ENCODE data around the gene SETDB2. TPM values are rescaled to one million over a fixed set of nuclear protein-coding genes. Genes with fewer than 3 reads are reported as not detected.

Gene SETDB2
- total and polyA plus RNA-seq, 2 of the 13 experiments (the other 11 are each of a cell fraction or from before 2014, with no cell fraction given): 8.1 to 8.7 TPM

GRCh38 chr13:49421391-49421790 is 22.7 kb upstream of the SETDB2 start (continued):
- TF ChIP-seq ZNF407 (CRISPR knock-in tag; IDR thresholded peaks at IDR 0.05; ENCODE audit: not compliant biosample characterization): no peak
- TF ChIP-seq GRHL1 (CRISPR knock-in tag; conservative IDR thresholded peaks at IDR 0.05): no peak
- no peak for TF ChIP-seq MIER3 (CRISPR knock-in tag; IDR thresholded peaks at IDR 0.05; ENCODE audit: borderline replicate concordance)
- TF ChIP-seq, protein P1, sequence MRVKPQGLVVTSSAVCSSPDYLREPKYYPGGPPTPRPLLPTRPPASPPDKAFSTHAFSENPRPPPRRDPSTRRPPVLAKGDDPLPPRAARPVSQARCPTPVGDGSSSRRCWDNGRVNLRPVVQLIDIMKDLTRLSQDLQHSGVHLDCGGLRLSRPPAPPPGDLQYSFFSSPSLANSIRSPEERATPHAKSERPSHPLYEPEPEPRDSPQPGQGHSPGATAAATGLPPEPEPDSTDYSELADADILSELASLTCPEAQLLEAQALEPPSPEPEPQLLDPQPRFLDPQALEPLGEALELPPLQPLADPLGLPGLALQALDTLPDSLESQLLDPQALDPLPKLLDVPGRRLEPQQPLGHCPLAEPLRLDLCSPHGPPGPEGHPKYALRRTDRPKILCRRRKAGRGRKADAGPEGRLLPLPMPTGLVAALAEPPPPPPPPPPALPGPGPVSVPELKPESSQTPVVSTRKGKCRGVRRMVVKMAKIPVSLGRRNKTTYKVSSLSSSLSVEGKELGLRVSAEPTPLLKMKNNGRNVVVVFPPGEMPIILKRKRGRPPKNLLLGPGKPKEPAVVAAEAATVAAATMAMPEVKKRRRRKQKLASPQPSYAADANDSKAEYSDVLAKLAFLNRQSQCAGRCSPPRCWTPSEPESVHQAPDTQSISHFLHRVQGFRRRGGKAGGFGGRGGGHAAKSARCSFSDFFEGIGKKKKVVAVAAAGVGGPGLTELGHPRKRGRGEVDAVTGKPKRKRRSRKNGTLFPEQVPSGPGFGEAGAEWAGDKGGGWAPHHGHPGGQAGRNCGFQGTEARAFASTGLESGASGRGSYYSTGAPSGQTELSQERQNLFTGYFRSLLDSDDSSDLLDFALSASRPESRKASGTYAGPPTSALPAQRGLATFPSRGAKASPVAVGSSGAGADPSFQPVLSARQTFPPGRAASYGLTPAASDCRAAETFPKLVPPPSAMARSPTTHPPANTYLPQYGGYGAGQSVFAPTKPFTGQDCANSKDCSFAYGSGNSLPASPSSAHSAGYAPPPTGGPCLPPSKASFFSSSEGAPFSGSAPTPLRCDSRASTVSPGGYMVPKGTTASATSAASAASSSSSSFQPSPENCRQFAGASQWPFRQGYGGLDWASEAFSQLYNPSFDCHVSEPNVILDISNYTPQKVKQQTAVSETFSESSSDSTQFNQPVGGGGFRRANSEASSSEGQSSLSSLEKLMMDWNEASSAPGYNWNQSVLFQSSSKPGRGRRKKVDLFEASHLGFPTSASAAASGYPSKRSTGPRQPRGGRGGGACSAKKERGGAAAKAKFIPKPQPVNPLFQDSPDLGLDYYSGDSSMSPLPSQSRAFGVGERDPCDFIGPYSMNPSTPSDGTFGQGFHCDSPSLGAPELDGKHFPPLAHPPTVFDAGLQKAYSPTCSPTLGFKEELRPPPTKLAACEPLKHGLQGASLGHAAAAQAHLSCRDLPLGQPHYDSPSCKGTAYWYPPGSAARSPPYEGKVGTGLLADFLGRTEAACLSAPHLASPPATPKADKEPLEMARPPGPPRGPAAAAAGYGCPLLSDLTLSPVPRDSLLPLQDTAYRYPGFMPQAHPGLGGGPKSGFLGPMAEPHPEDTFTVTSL (CRISPR knock-in tag; IDR thresholded peaks at IDR 0.05; ENCODE audit: borderline replicate concordance): no peak
- TF ChIP-seq, protein P2, sequence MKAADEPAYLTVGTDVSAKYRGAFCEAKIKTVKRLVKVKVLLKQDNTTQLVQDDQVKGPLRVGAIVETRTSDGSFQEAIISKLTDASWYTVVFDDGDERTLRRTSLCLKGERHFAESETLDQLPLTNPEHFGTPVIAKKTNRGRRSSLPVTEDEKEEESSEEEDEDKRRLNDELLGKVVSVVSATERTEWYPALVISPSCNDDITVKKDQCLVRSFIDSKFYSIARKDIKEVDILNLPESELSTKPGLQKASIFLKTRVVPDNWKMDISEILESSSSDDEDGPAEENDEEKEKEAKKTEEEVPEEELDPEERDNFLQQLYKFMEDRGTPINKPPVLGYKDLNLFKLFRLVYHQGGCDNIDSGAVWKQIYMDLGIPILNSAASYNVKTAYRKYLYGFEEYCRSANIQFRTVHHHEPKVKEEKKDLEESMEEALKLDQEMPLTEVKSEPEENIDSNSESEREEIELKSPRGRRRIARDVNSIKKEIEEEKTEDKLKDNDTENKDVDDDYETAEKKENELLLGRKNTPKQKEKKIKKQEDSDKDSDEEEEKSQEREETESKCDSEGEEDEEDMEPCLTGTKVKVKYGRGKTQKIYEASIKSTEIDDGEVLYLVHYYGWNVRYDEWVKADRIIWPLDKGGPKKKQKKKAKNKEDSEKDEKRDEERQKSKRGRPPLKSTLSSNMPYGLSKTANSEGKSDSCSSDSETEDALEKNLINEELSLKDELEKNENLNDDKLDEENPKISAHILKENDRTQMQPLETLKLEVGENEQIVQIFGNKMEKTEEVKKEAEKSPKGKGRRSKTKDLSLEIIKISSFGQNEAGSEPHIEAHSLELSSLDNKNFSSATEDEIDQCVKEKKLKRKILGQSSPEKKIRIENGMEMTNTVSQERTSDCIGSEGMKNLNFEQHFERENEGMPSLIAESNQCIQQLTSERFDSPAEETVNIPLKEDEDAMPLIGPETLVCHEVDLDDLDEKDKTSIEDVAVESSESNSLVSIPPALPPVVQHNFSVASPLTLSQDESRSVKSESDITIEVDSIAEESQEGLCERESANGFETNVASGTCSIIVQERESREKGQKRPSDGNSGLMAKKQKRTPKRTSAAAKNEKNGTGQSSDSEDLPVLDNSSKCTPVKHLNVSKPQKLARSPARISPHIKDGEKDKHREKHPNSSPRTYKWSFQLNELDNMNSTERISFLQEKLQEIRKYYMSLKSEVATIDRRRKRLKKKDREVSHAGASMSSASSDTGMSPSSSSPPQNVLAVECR (CRISPR knock-in tag; IDR thresholded peaks at IDR 0.05; ENCODE audit: borderline replicate concordance): no peak
- no peak for TF ChIP-seq ZNF788 (CRISPR knock-in tag; IDR thresholded peaks at IDR 0.05; ENCODE audit: borderline replicate concordance)
